Measurements from ENCODE around the gene ABCA3. TPM values are rescaled to one million over a fixed set of nuclear protein-coding genes. Genes with fewer than 3 reads are reported as not detected.

The ABCA3 gene
- total RNA-seq, 1 experiment from 2014 or later: not detected

- H3K27ac ChIP-seq: no peak overlapping the region
- DNase-seq (ENCODE audit: low read depth in 1 of 2, low spot score in 2 of 2): no peak
These were observed 26.3 kb upstream of the ABCA3 start for GRCh38 chr16:2366660-2367309.

GRCh38 chr16:2365397-2366294 is 25.1 kb upstream of the ABCA3 start:
- DNase-seq (ENCODE audit: low read depth in 1 of 2, low spot score in 2 of 2): no peak
- Histone ChIP-seq H3K36me3 (no peaks in the 10 kb centered on the region), H3K9me3 (replicated peaks) (no peaks in the 10 kb centered on the region), H3K27me3 (replicated peaks) (peaks cover 39% of the 10 kb centered on the region), H3K4me1 (replicated peaks) (no peaks in the 10 kb centered on the region), H3K4me3 (no peak overlapping the region), H3K27ac (no peak overlapping the region)

More at GRCh38 chr16:2366660-2367309, 26.3 kb upstream of the ABCA3 start:
- no peaks in the 10 kb centered on the region for H3K36me3 ChIP-seq
- H3K9me3 ChIP-seq (replicated peaks): no peaks in the 10 kb centered on the region
- peaks cover 28% of the 10 kb centered on the region for H3K27me3 ChIP-seq (replicated peaks)
- no peak overlapping the region for H3K4me3 ChIP-seq
- H3K4me1 ChIP-seq (replicated peaks): no peaks in the 10 kb centered on the region

- H3K36me3 ChIP-seq: no peaks in the 10 kb centered on the region
- H3K9me3 ChIP-seq (replicated peaks): no peaks in the 10 kb centered on the region
- H3K27ac ChIP-seq: no peak overlapping the region
- DNase-seq (ENCODE audit: low read depth in 1 of 2, low spot score in 2 of 2): no peak
- H3K4me1 ChIP-seq (replicated peaks): no peaks in the 10 kb centered on the region
- no peak overlapping the region for H3K4me3 ChIP-seq
- peaks cover 46% of the 10 kb centered on the region for H3K27me3 ChIP-seq (replicated peaks)
These were observed 24.2 kb upstream of the ABCA3 start for GRCh38 chr16:2364638-2365210.

GRCh38 chr16:2362218-2362617 is 21.7 kb upstream of the ABCA3 start:
- Histone ChIP-seq H3K4me1 (replicated peaks) (no peaks in the 10 kb centered on the region), H3K27me3 (replicated peaks) (peaks cover 45% of the 10 kb centered on the region), H3K9me3 (replicated peaks) (0 out of 2 replicates have a peak, but pooled peaks cover 3% of the 10 kb centered on the region), H3K27ac (no peak overlapping the region), H3K36me3 (no peaks in the 10 kb centered on the region), H3K4me3 (no peak overlapping the region)
- no peak for DNase-seq (ENCODE audit: low read depth in 1 of 2, low spot score in 2 of 2)

- Histone ChIP-seq H3K9me3 (replicated peaks) (0 out of 2 replicates have a peak, but pooled peaks cover 8% of the 10 kb centered on the region), H3K4me3 (no peak overlapping the region), H3K27ac (no peak overlapping the region), H3K27me3 (replicated peaks) (peaks cover 45% of the 10 kb centered on the region), H3K36me3 (no peaks in the 10 kb centered on the region), H3K4me1 (replicated peaks) (no peaks in the 10 kb centered on the region)
- DNase-seq (ENCODE audit: low read depth in 1 of 2, low spot score in 2 of 2): no peak
These were observed 20.6 kb upstream of the ABCA3 start for GRCh38 chr16:2361129-2361528.

GRCh38 chr16:2359919-2360318 is 19.4 kb upstream of the ABCA3 start:
- H3K4me3 ChIP-seq: no peak overlapping the region
- H3K27me3 ChIP-seq (replicated peaks): peaks cover 35% of the 10 kb centered on the region
- no peak overlapping the region for H3K27ac ChIP-seq
- H3K4me1 ChIP-seq (replicated peaks): no peaks in the 10 kb centered on the region
- DNase-seq (ENCODE audit: low read depth in 1 of 2, low spot score in 2 of 2): no peak
- no peaks in the 10 kb centered on the region for H3K36me3 ChIP-seq
- 0 out of 2 replicates have a peak, but pooled peaks cover 8% of the 10 kb centered on the region for H3K9me3 ChIP-seq (replicated peaks)

- no peak overlapping the region for H3K4me3 ChIP-seq
- no peak overlapping the region for H3K27ac ChIP-seq
- no peaks in the 10 kb centered on the region for H3K4me1 ChIP-seq (replicated peaks)
- H3K9me3 ChIP-seq (replicated peaks): 0 out of 2 replicates have a peak, but pooled peaks cover 8% of the 10 kb centered on the region
- H3K27me3 ChIP-seq (replicated peaks): peaks cover 32% of the 10 kb centered on the region
- no peaks in the 10 kb centered on the region for H3K36me3 ChIP-seq
- peak in 1 of 2 experiments; percentile 26 for DNase-seq (ENCODE audit: low read depth in 1 of 2, low spot score in 2 of 2)
These were observed 18.3 kb upstream of the ABCA3 start for GRCh38 chr16:2358811-2359210.

GRCh38 chr16:2357331-2357730 is 16.8 kb upstream of the ABCA3 start:
- no peaks in the 10 kb centered on the region for H3K36me3 ChIP-seq
- H3K4me1 ChIP-seq (replicated peaks): no peaks in the 10 kb centered on the region
- peaks cover 29% of the 10 kb centered on the region for H3K27me3 ChIP-seq (replicated peaks)
- no peak overlapping the region for H3K27ac ChIP-seq
- no peak overlapping the region for H3K4me3 ChIP-seq
- DNase-seq (ENCODE audit: low read depth in 1 of 2, low spot score in 2 of 2): no peak
- 0 out of 2 replicates have a peak, but pooled peaks cover 8% of the 10 kb centered on the region for H3K9me3 ChIP-seq (replicated peaks)

- DNase-seq (ENCODE audit: low read depth in 1 of 2, low spot score in 2 of 2): no peak
- Histone ChIP-seq H3K4me3 (no peak overlapping the region), H3K27me3 (replicated peaks) (peaks cover 23% of the 10 kb centered on the region), H3K27ac (no peak overlapping the region), H3K4me1 (replicated peaks) (0 out of 2 replicates have a peak, but pooled peaks cover 3% of the 10 kb centered on the region), H3K9me3 (replicated peaks) (no peaks in the 10 kb centered on the region), H3K36me3 (no peaks in the 10 kb centered on the region)
These were observed 10.0 kb upstream of the ABCA3 start for GRCh38 chr16:2350500-2350899.

- H3K36me3 ChIP-seq: no peaks in the 10 kb centered on the region
- DNase-seq (ENCODE audit: low read depth in 1 of 2, low spot score in 2 of 2): no peak
- H3K4me1 ChIP-seq (replicated peaks): peaks cover 18% of the 10 kb centered on the region
- H3K27me3 ChIP-seq (replicated peaks): peaks cover 59% of the 10 kb centered on the region
- H3K4me3 ChIP-seq: no peak overlapping the region
- H3K9me3 ChIP-seq (replicated peaks): peaks cover 8% of the 10 kb centered on the region
- H3K27ac ChIP-seq: no peak overlapping the region
These were observed 2.7 kb upstream of the ABCA3 start for GRCh38 chr16:2343211-2343610.

GRCh38 chr16:2341456-2342447 is 1.2 kb upstream of the ABCA3 start:
- Histone ChIP-seq H3K9me3 (replicated peaks) (peaks cover 8% of the 10 kb centered on the region), H3K27ac (no peak overlapping the region), H3K4me1 (replicated peaks) (peaks cover 18% of the 10 kb centered on the region), H3K4me3 (no peak overlapping the region), H3K27me3 (replicated peaks) (peaks cover 66% of the 10 kb centered on the region), H3K36me3 (no peaks in the 10 kb centered on the region)
- peak in 1 of 2 experiments; percentile 41 for DNase-seq (ENCODE audit: low read depth in 1 of 2, low spot score in 2 of 2)

GRCh38 chr16:2339521-2340484 is 725 bp downstream of the ABCA3 start:
- peaks cover 8% of the 10 kb centered on the region for H3K9me3 ChIP-seq (replicated peaks)
- H3K4me3 ChIP-seq: peak overlapping the region; percentile 25
- H3K27ac ChIP-seq: no peak overlapping the region
- H3K4me1 ChIP-seq (replicated peaks): peaks cover 18% of the 10 kb centered on the region
- no peaks in the 10 kb centered on the region for H3K36me3 ChIP-seq
- H3K27me3 ChIP-seq (replicated peaks): peaks cover 73% of the 10 kb centered on the region
- DNase-seq (ENCODE audit: low read depth in 1 of 2, low spot score in 2 of 2): peak; percentile 30 to 50
